Lung (tissue), 12 donors: ENCODE data around the gene SARDH. TPM values are rescaled to one million over a fixed set of nuclear protein-coding genes. Genes with fewer than 3 reads are reported as not detected.

Experiments
- ATAC-seq: fragments of 200-7000 bp; cut with Tn5 transposase; one replicate; pipeline ENCODE4 v1.9.1; 2020; ENCODE audit warnings: moderate number of reproducible peaks; ENCODE audit not compliant: insufficient read depth, low FRiP score
- DNase-seq, 3 donors: peaks; one replicate each; pipeline ENCODE4 v3.0.0-alpha.2; 2013 to 2017
- H3K27ac ChIP-seq, 2 donors: one replicate each; pipeline ENCODE4 v1.5.1; 2013; ENCODE audit warnings: mild to moderate bottlenecking in 2 of 2, moderate library complexity in 2 of 2, control low read depth in 1 of 2, inconsistent platforms in 1 of 2, low read depth in 1 of 2, low read length in 1 of 2
- H3K27me3 ChIP-seq, 3 donors: one replicate each; pipeline ENCODE4 v1.5.1; 2013; ENCODE audit warnings: low read length in 2 of 3; ENCODE audit not compliant: control insufficient read depth in 3 of 3, insufficient read depth in 3 of 3
- H3K36me3 ChIP-seq, 4 donors: one replicate each; pipeline ENCODE4 v1.5.1; 2013; ENCODE audit warnings: low read length in 4 of 4, mild to moderate bottlenecking in 1 of 4, moderate library complexity in 1 of 4; ENCODE audit not compliant: control insufficient read depth in 4 of 4, insufficient read depth in 4 of 4
- H3K4me1 ChIP-seq, 5 donors: one replicate each; pipeline ENCODE4 v1.5.1; 2013; ENCODE audit warnings: low read length in 5 of 5, mild to moderate bottlenecking in 2 of 5, moderate library complexity in 1 of 5; ENCODE audit not compliant: control insufficient read depth in 5 of 5, insufficient read depth in 5 of 5
- H3K4me3 ChIP-seq: one replicate; pipeline ENCODE4 v1.5.1; 2013; ENCODE audit warnings: mild to moderate bottlenecking, control low read depth, moderate library complexity
- H3K9ac ChIP-seq, 2 donors: one replicate each; pipeline ENCODE4 v1.5.1; 2013; ENCODE audit warnings: low read length in 2 of 2, control low read depth in 1 of 2; ENCODE audit not compliant: insufficient read depth in 1 of 2
- H3K9me3 ChIP-seq, 4 donors: one replicate each; pipeline ENCODE4 v1.5.1; 2013; ENCODE audit warnings: low read length in 3 of 4, mild to moderate bottlenecking in 1 of 4, moderate library complexity in 1 of 4; ENCODE audit not compliant: control insufficient read depth in 4 of 4, insufficient read depth in 3 of 4
- CTCF ChIP-seq: IDR thresholded peaks from 2 replicates; pipeline ENCODE4 v1.5.1; 2012; ENCODE audit warnings: mild to moderate bottlenecking; ENCODE audit errors: control extremely low read depth, extremely low read depth
- WGBS, 2 donors: extraction: QIAGEN DNeasy Blood & Tissue Kit; methylation state at CpG; one replicate each; pipeline ENCODE4 v1.1.7; 2013; 5-methylcytosine and 5-hydroxymethylcytosine counted together
- polyA plus RNA-seq, 2 donors: library from polyadenylated mRNA; stranded (reverse); fragments of 200-250 nt; gene quantifications; one replicate each; pipeline ENCODE4 v1.2.1, GENCODE V29; 2013
- total RNA-seq, 2 donors: library from RNA; depleted of rRNA in 1 of 2; stranded (reverse); fragments of >200 nt in 1 of 2; gene quantifications; one replicate each; pipeline ENCODE4 v1.2.1, GENCODE V29; 2014 to 2021
- donor health status: control.
- donor health status: control.
- donor health status: Bipolar disorder and iron deficiency.
- donor health status: healthy.
- donor health status: DM: yes; HTN: yes; CAD: no.

SARDH gene
- total and polyA plus RNA-seq, 4 donors, result 1.8 to 8.4 (median 4.7) TPM

GRCh38 chr9:133682818-133683585 is 55.1 kb downstream of the SARDH start:
- Histone ChIP-seq H3K27me3 (no peaks in the 10 kb centered on the region), H3K4me3 (no peak overlapping the region), H3K27ac (peak overlapping the region in 1 of 2 donors; percentile 84), H3K9me3 (no peaks in the 10 kb centered on the region), H3K4me1 (peaks cover 0 to 38% (median 23%) of the 10 kb centered on the region in 5 donors), H3K36me3 (no peaks in the 10 kb centered on the region), H3K9ac (no peak overlapping the region)
- TF ChIP-seq CTCF, result no peak
- 78 to 92% methylated on average over 20 of the region's 20 CpGs for WGBS, 2 donors
- ATAC-seq, result no peak
- DNase-seq, result peak; percentile 30 to 43 (median 35)

- no peak for TF ChIP-seq CTCF
- Histone ChIP-seq H3K4me3 (no peak overlapping the region), H3K36me3 (no peaks in the 10 kb centered on the region), H3K4me1 (peaks cover 0 to 38% (median 23%) of the 10 kb centered on the region in 5 donors), H3K27me3 (no peaks in the 10 kb centered on the region), H3K27ac (no peak overlapping the region), H3K9me3 (no peaks in the 10 kb centered on the region), H3K9ac (no peak overlapping the region)
- 93 to 95% methylated on average over 35 of the region's 35 CpGs for WGBS, 2 donors
- ATAC-seq (no peak), DNase-seq (no peak)
These were observed 56.4 kb downstream of the SARDH start for GRCh38 chr9:133681658-133682306.

GRCh38 chr9:133680976-133681657 is 57.0 kb downstream of the SARDH start:
- Histone ChIP-seq H3K4me3 (no peak overlapping the region), H3K4me1 (peaks cover 0 to 38% (median 20%) of the 10 kb centered on the region in 5 donors), H3K9me3 (no peaks in the 10 kb centered on the region), H3K27ac (no peak overlapping the region), H3K27me3 (no peaks in the 10 kb centered on the region), H3K36me3 (no peaks in the 10 kb centered on the region), H3K9ac (no peak overlapping the region)
- no peak for TF ChIP-seq CTCF
- DNase-seq, result no peak
- 92 to 93% methylated on average over 20 of the region's 20 CpGs for WGBS, 2 donors
- ATAC-seq, result no peak
